AG20443 (cell line): ENCODE results near the gene SDCCAG8.
A peak's percentile ranks its signal among the peaks of the same experiment; 100 is the strongest.

Experiments
- DNase-seq: peaks from one replicate; pipeline ENCODE4 v3.0.0; 2012; ENCODE audit warnings: low spot score, mixed read lengths

SDCCAG8 gene

DNA sequence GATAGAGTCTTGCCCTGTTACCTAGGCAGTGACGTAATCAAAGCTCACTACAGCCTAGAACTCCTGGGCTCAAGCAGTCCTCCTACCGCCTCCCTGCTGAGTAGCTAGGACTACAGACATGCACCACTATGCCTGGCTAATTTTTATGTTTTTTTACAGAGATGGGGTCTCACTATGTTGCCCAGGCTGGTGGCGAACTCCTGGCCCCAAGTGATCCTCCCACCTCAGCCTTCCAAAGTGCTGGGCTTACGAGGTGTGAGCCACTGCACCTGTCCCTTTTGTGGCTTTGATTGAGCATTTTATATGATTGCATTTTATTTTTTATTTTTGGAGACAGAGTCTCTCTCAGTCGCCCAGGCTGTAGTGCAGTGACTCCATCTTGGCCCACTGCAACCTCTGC lies 25.8 kb downstream of the SDCCAG8 start:
- DNase-seq: no peak

DNA sequence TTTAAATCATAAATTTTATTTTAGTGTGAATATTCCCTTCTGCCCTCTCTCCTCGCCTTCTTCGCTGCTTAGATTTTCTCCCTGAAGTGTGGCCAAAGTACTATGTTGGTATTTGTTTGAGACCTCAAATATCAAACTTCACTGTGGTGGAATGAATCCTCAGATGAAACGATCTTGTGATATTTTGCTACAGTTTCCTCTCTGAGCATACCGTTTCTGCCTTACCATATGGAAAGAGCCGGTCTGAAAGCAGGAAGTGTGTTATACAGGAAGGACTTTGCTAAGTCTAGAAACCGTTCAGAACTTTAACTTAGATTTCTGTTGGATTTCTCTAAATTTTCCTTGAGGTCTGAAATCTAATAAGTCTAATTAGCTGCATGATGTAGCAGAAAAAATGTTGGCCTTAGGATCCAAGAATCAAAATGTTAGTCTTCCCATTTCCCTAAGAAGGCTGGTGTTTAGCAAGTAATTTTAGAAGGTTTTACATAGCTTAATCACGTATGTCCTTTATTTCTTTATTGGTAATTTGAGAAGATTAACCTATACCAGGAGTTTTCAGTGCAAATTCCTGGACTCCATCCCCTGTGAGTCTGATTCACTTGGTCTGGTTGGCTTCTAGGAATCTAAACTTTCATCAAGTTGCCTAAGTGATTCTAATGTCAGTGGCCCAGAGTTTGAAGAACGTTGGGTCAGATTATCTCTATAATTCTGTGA lies 30.7 kb downstream of the SDCCAG8 start:
- DNase-seq: no peak

DNA sequence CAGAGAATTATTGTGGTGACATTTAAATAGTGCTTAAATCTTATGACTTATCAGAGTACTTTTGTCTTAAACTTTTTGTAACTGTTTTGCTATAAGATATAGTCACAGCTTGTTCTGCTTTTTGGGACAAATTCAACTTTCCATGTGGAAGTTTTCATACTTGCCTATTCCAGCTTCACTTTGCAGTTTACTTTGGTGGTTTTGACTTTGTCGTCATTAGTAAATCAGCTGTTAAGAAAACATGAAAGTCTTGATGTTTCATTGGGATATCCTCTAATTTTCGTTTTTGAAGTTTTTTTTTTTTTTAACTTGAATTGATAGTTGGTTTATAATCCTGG lies 31.3 kb downstream of the SDCCAG8 start:
- no peak for DNase-seq

DNA sequence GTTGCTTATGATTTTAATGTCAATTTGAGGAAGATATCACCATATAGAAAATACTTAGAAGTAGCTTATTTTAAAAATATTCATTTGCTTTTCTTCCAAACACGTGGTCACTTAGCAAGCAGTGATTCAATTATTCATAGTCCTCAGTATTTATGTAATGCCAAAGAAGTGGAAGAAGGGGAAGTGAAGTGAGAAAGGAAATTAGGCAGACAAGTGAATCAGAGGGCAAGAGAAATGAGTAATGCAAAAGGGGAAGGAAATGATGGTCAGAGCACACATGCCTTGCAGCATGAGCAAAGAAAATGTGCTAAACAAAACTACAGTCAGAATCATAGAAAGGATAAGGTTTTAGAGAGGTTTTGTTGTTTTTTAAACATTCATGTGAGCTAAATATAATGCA lies 31.8 kb downstream of the SDCCAG8 start:
- DNase-seq: peak; percentile 70

DNA sequence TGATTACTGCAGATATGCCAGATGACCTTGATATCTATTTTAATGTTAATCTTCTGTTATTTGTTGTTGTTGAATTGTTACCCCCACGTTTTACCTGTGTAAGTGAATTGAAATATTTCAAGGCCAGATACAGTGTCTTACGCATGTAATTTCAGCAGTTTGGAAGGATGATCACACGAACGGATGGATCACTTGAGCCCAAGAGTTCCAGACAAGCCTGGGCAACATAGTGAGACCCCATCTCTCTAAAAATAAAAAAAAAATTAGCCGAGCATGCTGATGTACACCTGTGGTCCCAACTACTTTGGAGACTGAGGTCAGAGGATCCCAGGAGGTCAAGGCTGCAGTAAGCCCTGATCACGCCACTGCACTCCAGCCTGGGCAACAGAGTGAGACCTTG lies 32.2 kb downstream of the SDCCAG8 start:
- no peak for DNase-seq

DNA sequence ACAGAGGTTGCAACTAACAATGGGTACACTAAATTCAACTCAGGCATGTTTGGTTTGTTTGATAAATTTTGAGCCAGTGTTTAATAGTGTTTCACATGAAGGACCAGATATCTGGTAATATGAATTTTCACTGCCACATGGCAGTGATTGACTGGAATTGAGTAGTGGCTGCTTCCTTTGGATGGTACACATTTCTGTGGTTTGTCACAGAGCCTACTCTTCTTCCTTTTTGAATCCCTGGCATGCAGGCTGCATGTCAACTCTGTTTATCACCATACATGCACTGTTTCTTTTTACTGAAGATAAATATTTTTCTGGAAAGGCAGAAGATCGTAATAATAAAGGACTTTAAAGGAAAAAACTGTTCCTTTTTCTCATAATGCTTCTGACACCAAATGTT lies 35.5 kb downstream of the SDCCAG8 start:
- DNase-seq: no peak

DNA sequence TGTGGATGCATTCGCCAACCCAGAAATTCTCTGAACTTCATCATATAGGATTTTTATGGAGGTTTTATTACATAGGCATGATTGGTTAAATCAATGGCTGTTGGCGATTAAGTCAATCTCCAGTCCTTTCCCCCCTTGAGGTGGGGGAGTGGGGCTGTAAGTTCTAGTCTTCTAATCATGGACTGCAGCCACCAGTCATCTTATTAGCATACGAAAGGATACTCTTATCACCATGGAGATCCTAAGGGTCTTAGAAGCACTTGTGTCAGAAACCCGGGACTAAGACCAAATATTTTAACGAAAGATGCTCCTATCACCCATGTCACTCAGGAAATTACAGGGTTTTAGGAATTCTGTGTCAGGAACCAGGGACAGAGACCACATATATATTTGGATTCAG lies 36.3 kb downstream of the SDCCAG8 start:
- DNase-seq: no peak

DNA sequence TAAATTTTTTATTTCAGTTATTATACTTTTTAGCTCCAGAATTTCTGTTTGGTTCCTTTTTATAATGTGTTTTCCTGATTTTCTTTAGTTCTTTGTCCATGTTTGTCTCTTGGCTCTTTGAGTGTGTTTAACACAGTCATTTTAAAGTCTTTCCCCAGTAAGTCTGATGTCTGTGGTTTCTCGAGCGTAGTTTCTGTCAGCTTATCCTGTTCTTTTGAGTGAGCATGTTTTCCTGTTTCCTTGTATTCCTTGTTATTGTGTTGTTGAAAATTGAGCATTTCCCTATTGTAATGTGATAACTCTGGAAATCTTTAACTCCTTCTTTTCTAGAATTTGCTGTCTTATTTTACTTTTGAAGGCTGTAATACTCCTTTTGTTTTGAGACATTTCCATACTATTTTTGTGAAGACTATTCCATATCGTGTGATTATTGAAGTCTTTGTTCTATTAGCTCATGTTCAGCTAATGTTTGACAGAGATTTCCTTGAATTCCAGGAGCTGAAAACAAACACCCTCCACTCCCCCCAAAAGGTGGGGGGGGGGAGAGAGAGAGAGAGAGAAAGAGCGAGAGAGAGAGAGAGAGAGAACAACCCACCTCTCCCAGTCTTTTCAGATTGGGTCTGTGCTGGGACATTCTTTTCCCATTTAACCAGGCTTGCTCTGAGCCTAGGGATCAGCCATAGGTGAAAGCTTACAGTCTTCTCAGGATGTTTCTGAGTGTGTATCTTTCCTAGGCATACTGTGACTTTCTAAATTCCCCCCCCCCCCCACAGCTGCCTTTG lies 38.3 kb downstream of the SDCCAG8 start:
- DNase-seq: no peak

DNA sequence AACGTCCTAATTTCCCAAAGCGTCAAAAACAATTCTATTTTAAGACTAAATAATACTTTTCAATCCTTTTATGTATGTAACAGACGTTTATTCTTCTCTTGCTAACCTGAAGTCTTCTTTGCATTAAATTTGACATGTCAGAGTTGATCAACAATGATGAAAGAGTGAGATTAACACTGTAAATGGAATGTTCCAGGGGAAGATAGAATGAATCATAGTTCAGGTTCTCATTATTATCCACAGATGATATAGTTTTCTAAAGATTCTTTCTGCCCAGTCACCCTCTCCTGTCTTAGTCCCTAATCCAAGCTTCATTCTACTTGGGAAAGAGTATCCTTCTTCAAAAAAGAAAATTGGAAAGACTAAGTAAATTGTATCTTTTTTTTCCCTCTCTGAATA lies 38.9 kb downstream of the SDCCAG8 start:
- DNase-seq: peak; percentile 31

DNA sequence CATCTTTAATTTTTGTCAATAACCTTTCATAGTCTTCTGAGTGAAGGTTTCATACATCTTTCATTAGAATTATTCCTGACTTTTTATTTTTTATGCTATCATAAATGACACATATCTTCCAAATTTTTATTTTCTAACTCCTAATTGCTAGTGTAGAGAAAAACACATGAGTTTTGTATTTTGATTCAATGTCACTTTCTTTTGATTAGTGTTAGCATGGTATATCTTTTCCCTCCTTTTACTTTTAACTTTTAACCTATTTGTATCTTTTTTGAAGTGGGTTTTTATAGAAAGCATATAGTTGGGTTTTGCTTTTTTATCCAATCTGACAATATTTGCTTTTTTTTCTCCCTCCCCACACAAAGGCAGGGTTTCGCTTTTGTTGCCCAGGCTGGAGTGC lies 43.2 kb downstream of the SDCCAG8 start:
- no peak for DNase-seq

DNA sequence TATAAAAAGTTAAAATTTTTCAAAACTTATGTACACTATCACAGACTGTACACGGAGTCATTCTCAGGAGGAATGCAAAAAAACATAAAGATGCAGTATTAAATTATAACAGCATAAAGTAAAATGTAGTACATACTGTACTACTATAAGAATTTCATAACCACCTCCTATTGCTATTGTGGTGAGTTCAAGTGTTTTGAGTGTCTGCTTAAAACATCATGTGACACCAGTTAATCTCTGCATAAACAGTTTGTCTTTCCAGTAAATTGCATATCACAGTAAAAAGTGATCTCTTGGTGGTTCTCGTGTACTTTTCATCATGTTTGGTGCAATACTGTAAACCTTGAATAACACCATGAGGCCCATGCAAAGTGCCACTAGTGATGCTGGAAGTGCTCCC lies 45.2 kb downstream of the SDCCAG8 start:
- no peak for DNase-seq

DNA sequence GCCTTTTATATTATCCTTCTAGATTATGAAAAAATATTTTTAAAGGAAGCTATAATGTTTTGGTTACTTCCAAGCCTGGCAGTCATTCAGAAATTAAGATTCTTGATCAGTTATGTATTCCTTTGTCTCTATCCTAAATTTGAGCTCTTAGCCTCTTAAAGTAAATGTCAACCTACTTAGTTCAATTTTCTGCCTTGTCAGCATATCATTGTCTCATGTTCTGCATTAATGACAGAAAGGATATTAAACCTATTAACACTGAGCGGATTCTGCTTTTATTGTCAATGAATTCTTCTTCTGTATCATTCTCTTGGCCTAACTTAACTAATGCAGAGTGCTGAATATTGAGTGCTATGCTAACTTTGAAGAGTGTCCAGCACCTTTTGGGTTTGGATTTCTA lies 56.0 kb downstream of the SDCCAG8 start:
- DNase-seq: no peak

DNA sequence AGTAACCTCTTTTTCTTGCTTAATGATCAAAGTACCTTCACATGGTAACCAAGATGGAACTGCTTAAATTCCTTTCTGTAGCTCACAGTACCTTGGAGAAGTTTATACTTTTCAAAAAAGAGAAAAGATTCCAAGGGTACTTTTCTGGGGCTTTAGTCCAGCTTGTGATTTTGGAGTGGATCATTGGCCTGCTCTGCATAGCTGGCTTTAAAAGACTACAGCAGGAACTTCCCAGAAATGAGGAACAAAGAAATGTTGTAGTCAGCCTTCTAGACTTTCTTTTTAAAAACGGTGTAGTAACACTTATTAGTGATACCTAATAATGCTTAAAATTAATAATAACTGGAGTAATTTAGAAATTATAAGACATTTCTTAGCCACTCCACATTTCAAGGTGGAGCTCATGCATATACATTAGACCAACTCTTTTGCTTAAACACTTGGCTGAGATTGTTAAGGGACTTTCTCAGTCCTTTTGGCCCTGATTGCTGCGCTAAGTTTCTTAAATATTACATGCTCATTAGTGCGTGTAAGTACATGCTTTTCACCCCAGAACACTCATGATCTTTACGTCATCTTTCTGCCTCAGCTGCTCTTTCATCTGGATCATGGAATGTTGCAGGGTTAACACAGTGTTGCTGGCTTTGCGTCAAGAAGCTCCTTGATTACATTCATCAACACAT lies 57.3 kb downstream of the SDCCAG8 start:
- DNase-seq: no peak

DNA sequence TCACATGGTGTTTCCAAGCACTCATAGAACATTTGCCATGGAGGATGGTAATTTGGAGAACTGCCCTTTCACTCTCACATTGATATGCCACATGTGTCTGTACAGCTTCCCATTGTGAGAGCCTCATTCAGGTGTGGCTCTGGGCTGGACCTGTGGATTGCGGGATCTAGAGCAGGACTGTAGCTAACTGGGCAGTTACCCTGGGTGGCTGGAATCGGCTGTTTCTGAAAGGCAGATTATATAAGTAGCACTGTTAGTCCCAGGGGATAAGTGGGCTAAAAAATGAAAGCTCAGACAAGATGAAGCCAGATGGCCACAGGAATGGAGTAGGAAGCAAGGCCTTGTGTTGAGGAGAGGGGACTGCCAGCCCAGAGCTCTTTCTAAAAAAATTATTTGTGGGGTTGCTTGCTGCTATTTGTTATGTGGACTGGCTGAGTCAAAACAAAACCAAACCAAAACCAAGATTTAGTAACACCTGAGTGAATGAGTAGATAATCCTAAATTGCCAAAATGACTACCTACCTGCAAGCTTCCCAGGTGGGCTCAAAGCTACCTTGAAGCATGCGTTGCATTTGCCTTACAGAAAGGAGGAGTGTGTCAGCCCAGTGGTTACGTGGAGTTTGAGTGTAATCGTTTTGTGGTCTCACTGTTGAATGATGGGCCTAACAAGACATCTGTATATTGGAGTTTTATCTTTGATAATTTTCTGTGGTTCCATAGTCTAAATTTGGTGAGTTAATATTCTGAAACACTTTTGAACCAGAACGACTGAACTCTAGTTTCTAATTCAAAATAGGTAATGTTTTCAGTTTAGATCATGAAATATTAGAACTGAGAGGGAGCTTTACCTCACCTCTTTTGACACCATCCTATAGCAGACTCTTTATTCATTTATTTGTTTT lies 58.0 kb downstream of the SDCCAG8 start:
- DNase-seq: no peak

DNA sequence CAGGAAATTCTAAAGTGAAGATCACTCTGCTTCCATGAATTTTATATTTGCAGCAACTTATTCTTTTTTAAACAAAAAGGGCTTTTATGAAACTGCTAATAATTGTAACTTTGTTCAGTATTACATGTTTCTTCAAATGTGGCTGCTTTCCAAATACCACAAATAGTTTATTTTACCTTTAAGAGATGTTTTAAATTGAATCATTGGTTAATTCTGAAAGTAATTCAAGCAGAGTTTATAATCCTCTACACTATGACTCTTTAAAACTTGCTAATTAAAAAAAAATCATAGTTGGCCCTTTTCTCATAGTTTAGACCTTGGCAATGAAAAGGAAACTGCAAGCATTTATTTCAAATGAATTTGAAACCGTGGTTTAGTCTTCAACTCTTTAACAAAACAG lies 59.6 kb downstream of the SDCCAG8 start:
- DNase-seq: no peak

DNA sequence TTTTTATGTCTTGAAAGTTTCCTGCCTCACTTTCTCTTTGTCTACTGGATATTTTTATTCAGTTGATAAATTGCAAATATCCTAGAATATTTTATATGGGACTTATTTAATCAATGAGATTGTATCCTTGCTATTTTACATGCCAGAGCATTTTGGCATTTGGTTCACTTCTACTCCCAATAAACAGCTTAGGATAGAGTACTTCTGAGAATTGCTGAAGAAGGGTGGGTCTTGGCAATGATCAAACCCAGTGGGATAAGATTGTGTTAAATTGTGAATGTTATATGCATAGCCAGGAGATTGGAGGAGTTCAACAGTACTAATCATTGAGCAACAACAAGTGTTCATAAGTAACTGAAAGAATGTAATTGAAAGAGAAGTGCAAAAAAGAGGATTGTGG lies 60.1 kb downstream of the SDCCAG8 start:
- DNase-seq: no peak

DNA sequence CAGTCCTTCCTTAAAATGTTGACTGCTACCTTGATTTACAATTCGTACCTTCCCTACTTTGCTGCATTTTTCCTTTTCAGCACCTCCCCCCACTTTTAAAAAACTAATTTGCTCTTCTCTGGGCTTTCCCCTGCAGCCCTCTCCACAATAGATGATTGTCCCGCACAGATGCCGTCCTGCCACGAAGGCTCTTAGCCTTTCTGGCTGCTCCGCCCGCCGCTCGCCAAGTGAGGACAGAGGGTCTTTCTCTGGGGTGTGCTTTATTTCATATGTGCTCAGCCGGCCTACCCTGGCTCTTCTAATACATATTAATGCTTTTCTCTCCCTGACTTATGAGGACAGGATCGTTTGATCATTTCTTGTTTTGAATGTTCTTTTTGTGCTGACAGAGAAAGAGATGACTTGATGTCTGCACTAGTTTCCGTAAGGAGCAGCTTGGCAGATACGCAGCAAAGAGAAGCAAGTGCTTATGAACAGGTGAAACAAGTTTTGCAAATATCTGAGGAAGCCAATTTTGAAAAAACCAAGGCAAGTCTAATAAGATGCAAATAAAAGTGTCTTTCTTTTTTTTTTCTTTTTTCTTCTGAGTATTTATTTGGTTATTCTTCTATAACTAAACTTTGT lies 60.6 kb downstream of the SDCCAG8 start:
- DNase-seq: no peak

DNA sequence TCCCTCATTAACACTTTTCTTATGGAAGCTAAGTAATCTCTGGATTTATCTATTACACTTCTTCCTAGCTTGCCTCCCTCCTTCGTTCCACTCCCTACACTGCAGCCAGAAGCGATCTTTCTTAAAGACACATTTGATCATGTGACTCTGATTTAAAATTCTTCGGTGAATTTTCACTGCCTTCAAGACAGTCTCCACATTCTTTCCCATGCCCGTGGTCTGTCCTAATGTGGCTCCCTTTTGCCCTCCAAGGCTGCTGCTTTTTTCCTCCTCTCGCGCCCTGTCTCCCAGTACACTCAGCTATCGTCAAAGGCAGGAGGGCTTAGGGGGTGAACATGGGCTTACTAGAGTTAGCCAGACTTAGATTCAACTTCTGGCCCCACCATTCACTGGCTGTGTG lies 64.4 kb downstream of the SDCCAG8 start:
- no peak for DNase-seq

DNA sequence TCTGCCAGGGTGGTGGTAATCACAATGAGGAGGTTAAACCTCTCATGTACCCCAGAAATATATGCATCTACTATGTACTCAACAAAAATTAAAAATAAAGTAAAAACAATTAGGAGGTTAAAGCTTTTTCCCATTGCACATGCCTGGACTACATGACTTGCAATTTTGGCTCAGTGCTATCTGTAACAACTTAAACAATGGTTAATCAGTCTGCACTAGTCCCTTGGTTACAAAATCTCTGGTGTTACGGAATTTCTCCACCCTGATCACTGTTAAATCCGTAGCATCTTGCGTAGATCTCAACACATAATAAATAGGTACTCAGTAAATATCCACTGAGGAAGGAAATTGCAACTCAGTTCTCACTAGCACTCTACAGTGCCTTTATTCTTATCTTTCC lies 66.5 kb downstream of the SDCCAG8 start:
- no peak for DNase-seq

DNA sequence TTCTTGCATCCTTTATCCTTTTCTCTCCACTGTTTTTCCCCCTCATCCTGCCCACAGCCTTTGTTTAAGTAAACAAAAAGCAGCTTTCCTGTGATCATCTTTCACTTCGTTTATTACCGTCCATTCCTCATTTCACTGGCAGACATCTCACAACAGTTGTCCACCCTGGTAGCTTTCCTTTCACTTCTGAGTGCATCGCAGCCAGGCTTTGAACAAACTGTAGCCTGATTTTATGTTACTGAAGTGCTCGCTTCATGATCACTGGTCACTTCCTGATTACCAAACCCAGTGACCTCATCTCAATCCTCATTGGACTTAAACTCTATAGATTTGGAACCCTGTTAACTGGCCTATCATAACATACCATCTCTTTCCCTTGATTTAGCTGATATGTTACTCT lies 67.7 kb downstream of the SDCCAG8 start:
- DNase-seq: no peak

DNA sequence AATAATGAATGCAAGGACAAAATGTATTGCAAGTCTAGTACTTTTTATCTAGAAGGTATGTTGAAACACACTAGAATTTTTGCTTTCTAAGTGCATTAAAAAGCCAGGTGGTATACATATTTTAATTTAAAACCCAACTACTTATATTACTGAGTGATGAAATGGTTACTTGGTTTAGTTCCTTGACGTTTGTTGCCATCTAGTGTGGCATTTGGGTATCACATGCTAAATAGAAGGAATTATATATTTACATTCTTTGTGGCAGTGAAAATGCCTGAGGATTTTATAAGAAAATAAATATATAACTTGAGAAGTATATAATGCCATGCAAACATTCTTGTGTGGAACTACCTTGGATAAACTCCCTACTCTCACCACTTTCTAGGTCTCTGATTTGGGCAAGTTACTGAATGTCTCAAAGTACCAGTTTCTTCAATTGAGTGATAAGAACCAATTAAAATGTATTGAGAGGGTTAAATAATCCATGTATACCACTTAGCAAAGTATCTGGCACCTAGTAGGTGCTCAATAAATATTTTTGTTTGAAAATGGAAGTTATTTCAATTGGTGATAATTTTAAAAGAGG lies 69.6 kb downstream of the SDCCAG8 start:
- DNase-seq: peak; percentile 43
